HFF-Myc (cell line): ENCODE results near the gene ADORA2B.

Experiments used
- DNase-seq: peaks from one replicate; pipeline ENCODE4 v3.0.0-alpha.2; 2011; ENCODE audit warnings: low read depth; ENCODE audit errors: extremely low read depth
- H3K4me3 ChIP-seq: replicated peaks from 2 replicates; pipeline ENCODE4 v1.5.1; 2011; ENCODE audit warnings: low read depth, mild to moderate bottlenecking, control low read depth, low read length
- TF ChIP-seq, protein P1 (sequence below): IDR thresholded peaks from 2 replicates; pipeline ENCODE4 v1.5.1; 2012; ENCODE audit warnings: mild to moderate bottlenecking, low read depth, low read length, control low read depth; ENCODE audit errors: missing control alignments

The ADORA2B gene

DNA sequence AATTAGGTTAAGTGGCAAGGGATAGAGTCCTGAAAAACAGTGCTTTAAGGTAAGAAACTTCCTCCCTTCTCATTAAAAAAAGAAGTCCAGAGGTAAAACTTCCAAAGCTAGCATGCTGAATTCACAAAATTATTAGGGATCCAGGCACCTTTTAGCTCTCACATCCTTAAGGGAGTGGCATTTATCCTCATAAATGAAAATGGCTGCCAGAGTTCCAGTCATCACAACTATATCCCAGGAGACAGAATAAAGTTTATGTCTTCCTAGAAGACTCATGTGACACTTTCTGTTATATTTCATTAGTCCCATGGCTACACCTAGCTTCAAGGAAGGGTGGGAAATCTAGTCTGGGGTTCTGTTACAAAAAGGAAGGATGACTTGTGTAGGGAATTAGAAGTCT lies 23.3 kb upstream of the ADORA2B start:
- H3K4me3 ChIP-seq = no peak overlapping the region
- DNase-seq = no peak
- TF ChIP-seq, protein P1, sequence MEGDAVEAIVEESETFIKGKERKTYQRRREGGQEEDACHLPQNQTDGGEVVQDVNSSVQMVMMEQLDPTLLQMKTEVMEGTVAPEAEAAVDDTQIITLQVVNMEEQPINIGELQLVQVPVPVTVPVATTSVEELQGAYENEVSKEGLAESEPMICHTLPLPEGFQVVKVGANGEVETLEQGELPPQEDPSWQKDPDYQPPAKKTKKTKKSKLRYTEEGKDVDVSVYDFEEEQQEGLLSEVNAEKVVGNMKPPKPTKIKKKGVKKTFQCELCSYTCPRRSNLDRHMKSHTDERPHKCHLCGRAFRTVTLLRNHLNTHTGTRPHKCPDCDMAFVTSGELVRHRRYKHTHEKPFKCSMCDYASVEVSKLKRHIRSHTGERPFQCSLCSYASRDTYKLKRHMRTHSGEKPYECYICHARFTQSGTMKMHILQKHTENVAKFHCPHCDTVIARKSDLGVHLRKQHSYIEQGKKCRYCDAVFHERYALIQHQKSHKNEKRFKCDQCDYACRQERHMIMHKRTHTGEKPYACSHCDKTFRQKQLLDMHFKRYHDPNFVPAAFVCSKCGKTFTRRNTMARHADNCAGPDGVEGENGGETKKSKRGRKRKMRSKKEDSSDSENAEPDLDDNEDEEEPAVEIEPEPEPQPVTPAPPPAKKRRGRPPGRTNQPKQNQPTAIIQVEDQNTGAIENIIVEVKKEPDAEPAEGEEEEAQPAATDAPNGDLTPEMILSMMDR = no peak

DNA sequence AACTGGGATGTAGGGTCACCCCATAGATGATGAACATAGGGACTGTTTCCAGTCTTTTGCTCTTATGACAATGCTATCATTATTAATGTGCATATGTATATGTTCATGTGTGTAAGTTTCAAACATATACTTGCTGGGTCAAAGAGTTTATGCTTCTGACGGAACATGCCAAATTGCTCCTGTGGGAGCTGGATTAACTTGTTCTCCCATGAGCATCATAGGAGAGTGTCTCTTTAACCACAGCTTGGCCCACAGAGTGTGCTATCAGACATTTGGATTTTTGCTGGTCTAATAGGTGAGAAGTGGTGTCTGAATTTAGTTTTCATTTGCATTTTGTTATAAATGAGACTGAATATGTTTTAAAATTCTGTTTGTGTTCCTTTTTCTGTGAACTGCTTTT lies 22.3 kb upstream of the ADORA2B start:
- H3K4me3 ChIP-seq = no peak overlapping the region
- TF ChIP-seq, protein P1 = no peak
- DNase-seq = no peak

DNA sequence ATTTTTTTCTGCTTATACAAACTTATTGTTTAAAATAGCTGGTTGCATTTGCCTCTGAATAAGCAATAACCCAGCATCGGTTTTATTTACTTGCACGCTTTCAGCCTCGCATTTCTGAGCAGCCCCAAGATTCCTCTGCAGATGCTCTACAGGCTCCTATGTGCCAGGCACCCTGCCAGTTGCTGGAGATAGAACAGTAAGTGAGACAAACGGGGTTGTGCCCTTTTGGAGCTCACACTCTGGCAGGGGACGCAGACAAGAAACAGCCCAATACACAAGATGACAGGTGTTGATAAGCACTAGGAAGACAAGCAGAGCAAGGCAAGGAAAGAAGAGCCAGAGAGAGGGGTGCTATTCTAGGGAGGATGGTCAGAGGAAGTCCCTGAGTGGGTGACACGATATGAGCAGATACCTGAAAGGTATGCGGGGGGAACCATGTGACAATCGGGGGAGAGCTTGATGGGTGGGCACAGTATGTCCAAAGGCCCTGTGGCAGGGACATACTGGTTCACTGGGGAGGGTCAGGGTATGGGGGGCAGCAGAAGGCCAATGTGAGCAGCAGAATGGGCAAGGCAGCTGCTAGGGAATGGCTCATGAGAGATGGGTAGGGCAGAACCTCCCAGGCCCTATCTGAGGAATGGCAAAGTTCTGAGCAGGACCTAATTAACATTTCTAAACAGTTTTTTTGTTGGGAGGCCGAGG lies 18.7 kb upstream of the ADORA2B start:
- TF ChIP-seq, protein P1 = no peak
- no peak for DNase-seq
- no peak overlapping the region for H3K4me3 ChIP-seq

DNA sequence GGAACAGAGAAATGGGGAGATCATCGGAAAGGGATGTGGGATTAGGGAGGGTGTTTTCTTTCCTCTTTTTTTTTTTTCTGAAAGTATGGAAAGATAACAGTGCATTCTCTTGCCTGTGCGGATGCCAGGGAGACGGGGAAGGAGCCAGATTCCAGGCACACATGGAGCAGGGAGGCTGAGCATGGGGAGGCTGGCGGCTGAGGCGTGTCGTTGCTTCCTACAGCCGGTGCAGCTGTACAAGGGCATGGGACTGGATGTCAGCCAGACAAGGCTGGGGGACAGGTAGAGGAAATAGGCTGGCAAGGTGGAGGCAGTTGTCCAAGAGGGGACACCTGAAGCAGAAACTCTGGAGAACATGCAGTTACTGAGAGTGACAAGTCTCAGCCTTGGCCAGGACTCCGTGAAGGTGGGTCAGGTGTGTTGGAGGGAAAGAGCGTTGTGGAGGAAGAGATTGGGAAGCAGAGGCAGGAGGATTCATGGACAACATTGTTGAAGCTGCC lies 16.6 kb upstream of the ADORA2B start:
- no peak for DNase-seq
- TF ChIP-seq, protein P1 = no peak
- no peak overlapping the region for H3K4me3 ChIP-seq

DNA sequence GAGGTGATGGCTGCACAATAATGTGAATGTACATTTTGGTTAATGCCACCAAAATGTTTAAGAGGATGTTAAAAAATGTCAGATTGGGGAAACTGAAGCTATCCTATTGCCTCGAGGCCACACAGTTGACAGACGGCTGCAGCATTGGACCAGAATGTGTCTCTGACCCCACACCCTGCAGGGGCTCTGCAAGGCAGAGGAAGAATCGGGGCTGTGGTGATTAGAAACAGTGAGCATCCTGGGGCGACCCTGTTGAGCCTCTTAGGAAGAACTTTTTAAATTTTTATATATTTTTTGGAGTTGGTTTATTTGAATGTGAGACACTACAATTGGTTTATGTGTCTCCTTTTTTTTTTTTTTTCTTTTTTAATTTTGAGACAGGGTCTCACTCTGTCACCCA lies 15.0 kb upstream of the ADORA2B start:
- no peak for DNase-seq
- H3K4me3 ChIP-seq = no peak overlapping the region
- TF ChIP-seq, protein P1 = no peak

DNA sequence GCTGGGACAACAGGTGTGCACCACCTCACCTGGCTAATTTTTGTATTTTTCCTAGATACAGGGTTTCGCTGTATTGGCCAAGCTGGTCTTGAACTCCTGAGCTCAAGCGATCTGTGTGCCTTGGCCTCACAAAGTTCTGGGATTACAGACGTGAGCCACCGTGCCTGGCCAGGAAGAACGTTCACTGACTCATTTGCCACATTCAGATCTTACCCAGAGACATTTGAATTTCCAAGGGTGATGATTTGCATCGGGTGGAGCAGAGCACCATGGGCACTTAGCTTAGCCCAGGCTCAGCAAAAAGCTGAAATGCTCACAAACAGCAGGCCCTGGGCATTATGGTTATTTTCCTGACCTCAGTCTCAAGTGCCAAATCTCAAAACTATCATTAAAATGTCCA lies 14.5 kb upstream of the ADORA2B start:
- no peak overlapping the region for H3K4me3 ChIP-seq
- TF ChIP-seq, protein P1 = no peak
- no peak for DNase-seq

DNA sequence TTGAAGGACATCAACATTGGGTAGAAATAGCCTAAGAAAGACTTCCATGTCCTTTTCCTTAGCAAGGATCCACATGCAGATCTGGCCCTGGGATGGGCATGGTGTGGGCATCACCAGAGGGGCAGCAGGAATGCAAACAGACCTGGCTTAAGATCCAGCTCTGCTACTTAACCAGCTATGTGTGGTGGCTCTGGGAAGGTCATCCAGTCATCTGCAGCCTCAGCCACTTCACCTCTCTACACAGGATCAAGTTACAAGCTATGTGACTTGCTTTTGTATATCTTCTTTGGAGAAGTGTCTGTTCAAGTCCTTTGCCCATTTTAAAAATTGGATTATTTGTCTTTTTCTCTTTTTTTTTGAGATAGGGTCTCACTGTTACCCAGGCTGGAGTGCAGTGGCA lies 13.5 kb upstream of the ADORA2B start:
- no peak for DNase-seq
- TF ChIP-seq, protein P1 = no peak
- H3K4me3 ChIP-seq = no peak overlapping the region
